NT2/D1 (cell line): ENCODE results near the gene WFDC11.
"Not testable (repeated sequence)": the region's sequence is repeated elsewhere in the genome, so short reads cannot be mapped to it uniquely, and the experiment has no call there.

Source experiments
- DNase-seq: peaks from one replicate; pipeline ENCODE4 v3.0.0-alpha.2; 2011; ENCODE audit warnings: low read depth, low spot score
- H3K27me3 ChIP-seq: 2 replicates; pipeline ENCODE4 v1.6.0; 2011; ENCODE audit warnings: mild to moderate bottlenecking; ENCODE audit not compliant: insufficient read length, insufficient read depth
- H3K36me3 ChIP-seq: 2 replicates; pipeline ENCODE4 v1.6.1; 2011; ENCODE audit warnings: mild to moderate bottlenecking, low read length, mixed read lengths; ENCODE audit not compliant: insufficient read depth, insufficient read length
- H3K4me1 ChIP-seq: 2 replicates; pipeline ENCODE4 v1.5.1; 2011; ENCODE audit not compliant: insufficient read depth, insufficient read length
- H3K4me3 ChIP-seq: 2 replicates; pipeline ENCODE4 v1.5.1; 2011; ENCODE audit warnings: low read depth; ENCODE audit not compliant: insufficient read length
- H3K9ac ChIP-seq: 2 replicates; pipeline ENCODE4 v1.6.0; 2011; ENCODE audit warnings: low read depth; ENCODE audit not compliant: insufficient read length
- H3K9me3 ChIP-seq: 2 replicates; pipeline ENCODE4 v1.5.1; 2011; ENCODE audit warnings: mild to moderate bottlenecking, low read length; ENCODE audit not compliant: insufficient read depth
- SUZ12 ChIP-seq: IDR thresholded peaks from 2 replicates; pipeline ENCODE4 v1.6.1; 2011; ENCODE audit not compliant: insufficient read length, insufficient read depth; ENCODE audit errors: extremely low read depth
- YY1 ChIP-seq: IDR thresholded peaks from 2 replicates; pipeline ENCODE4 v1.6.1; 2011; ENCODE audit not compliant: insufficient read length, insufficient read depth
- ZNF274 ChIP-seq: IDR thresholded peaks from 2 replicates; pipeline ENCODE4 v1.6.1; 2011; ENCODE audit warnings: mild to moderate bottlenecking, low read depth, low read length

Gene WFDC11

DNA sequence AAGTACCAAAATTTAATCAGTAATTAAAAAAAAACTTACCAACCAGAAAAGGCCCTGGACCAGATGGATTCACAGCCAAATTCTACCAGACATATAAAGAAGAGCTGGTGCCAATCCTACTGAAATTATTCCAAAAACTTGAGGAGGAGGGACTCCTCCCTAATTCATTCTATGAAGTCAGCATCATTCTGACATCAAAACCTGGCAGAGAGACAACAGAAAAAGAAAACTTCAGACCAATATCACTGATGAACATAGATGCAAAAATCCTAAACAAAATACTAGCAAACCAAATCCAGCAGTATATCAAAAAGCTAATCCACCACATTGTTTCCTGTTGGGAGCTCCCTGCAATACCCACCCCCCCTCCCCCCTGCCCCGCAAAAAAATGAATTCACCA lies at the start of gene WFDC11:
Gene WFDC11, minus strand, starts transcription at position 101 of the 400 bp plus-strand sequence. CDS start 19,639 bp downstream, outside the sequence.
- H3K27me3 ChIP-seq = no peaks in the 10 kb centered on the region
- no peak within 1 kb of the TSS for H3K9ac ChIP-seq

DNA sequence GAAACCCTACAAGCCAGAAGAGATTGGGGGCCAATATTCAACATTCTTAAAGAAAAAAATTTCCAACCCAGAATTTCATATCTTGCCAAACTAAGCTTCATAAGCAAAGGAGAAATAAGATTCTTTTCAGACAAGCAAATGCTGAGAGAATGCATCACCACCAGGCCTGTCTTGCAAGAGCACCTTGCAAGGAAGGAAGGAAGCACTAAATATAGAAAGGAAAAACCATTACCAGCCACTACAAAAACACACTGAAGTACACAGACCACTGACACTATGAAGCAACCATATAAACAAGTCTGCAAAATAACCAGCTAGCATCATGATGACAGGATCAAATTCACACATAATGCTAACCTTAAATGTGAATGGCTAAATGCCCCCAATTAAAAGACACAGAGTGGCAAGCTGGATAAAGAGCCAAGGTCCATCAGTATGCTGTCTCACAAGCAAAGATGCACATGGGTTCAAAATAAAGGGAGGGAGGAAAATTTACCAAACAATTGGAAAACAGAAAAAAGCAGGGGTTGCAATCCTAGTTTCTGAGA lies 46.2 kb upstream of the WFDC11 start:
- not testable (repeated sequence) for H3K4me1 ChIP-seq, H3K9me3 ChIP-seq, H3K9ac ChIP-seq, H3K27me3 ChIP-seq, DNase-seq, H3K36me3 ChIP-seq, H3K4me3 ChIP-seq

More for the DNA sequence above, at the start of gene WFDC11:
- no peaks in the 10 kb centered on the region for H3K4me1 ChIP-seq
- no peak for DNase-seq
- no peak for TF ChIP-seq SUZ12
- no peaks in the 10 kb centered on the region for H3K36me3 ChIP-seq
- no peak within 1 kb of the TSS for H3K4me3 ChIP-seq
- H3K9me3 ChIP-seq = no peaks in the 10 kb centered on the region; the same call in 1 of the 2 replicates

DNA sequence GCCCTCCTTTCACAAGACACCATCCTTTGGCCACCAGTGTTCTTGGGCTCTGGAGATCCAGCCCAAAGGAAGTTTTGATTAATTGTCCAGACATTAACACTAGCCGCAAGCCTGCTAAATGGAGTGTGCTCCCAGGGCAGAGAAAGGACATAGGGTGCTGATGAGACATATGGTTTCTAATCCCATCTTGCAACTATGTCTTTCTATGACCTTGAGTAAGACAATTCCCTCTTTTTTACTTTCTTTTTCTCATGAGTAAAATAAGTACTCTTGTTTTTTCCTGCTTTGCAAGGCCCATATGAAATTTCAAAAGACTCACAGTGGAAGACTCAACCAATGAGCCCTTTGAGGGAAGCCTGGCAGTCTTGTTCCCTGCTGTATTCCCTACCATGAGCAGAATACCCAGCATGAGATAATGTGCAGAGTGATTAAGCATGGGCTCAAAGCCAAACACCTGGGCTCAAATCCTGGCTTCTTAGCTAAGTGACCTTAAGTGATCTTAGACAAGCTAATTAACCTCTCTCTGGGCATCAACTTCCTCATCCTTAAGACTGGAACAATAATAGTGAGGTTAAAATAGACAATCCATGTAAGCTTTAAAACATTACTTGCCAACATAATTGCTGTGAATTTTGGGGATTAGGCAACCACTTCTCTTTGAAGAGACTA lies 35.1 kb upstream of the WFDC11 start, which contains the start of gene WFDC10B:
Gene WFDC10B, minus strand, starts transcription at position 51 of the 669 bp plus-strand sequence. CDS start 19,027 bp downstream, outside the sequence.
- no peak for DNase-seq
- Histone ChIP-seq H3K27me3 (no peaks in the 10 kb centered on the region), H3K36me3 (no peaks in the 10 kb centered on the region), H3K4me3 (no peak within 1 kb of the TSS), H3K4me1 (no peaks in the 10 kb centered on the region), H3K9ac (no peak within 1 kb of the TSS), H3K9me3 (no peaks in the 10 kb centered on the region)
- no peak for TF ChIP-seq SUZ12
- no peak for TF ChIP-seq ZNF274
- TF ChIP-seq YY1 = no peak

DNA sequence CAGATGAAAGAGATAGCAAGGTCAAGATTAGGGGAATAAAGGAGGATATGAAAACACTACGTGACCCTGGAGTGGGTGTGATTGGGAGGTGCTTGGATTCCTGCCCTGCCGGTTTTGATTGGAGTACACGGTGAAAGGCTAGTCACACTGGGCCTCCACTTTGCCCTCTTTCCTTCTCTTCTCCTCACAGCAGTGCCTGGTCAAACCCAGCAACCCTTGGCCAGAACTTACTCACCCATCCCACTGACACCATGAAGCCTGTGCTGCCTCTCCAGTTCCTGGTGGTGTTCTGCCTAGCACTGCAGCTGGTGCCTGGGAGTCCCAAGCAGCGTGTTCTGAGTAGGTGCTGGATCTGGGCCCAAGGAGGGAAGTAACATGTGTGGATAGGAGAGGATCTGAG lies 31.8 kb upstream of the WFDC11 start, which contains the start of gene WFDC13:
Gene WFDC13, plus strand, starts transcription at position 166 of the 400 bp plus-strand sequence. Its CDS starts 86 bp downstream, at position 252.
- no peak for TF ChIP-seq YY1
- no peak for TF ChIP-seq ZNF274
- no peak within 1 kb of the TSS for H3K9ac ChIP-seq

DNA sequence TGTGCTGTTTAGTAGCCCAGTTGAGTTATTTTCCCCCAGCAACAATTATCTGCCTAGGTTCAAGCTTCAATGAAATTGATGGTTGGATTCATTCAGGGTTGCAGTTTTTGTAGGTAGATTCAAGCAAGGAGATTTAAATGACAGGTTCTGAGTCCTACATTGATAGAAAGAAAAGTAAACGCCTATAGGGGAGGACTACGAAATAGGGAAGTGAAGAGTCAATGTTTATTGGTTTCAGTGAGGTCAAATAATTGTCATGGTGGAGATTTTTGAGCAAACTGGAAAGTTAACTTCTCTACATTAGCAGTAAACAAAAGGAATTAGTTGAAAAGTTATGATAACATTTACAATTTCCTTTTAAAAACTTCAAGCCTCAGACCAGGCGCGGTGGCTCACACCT lies 31.1 kb upstream of the WFDC11 start:
- Histone ChIP-seq H3K9me3 (no peaks in the 10 kb centered on the region), H3K9ac (no peak overlapping the region), H3K4me1 (no peaks in the 10 kb centered on the region), H3K36me3 (no peaks in the 10 kb centered on the region), H3K27me3 (no peaks in the 10 kb centered on the region), H3K4me3 (no peak overlapping the region)
- TF ChIP-seq ZNF274 (no peak), YY1 (no peak), SUZ12 (no peak)
- DNase-seq = no peak

More for the DNA sequence above, 31.8 kb upstream of the WFDC11 start, which contains the start of gene WFDC13:
- DNase-seq = no peak
- no peaks in the 10 kb centered on the region for H3K4me1 ChIP-seq
- no peak within 1 kb of the TSS for H3K4me3 ChIP-seq
- H3K36me3 ChIP-seq = no peaks in the 10 kb centered on the region
- H3K9me3 ChIP-seq = no peaks in the 10 kb centered on the region
- no peaks in the 10 kb centered on the region for H3K27me3 ChIP-seq

DNA sequence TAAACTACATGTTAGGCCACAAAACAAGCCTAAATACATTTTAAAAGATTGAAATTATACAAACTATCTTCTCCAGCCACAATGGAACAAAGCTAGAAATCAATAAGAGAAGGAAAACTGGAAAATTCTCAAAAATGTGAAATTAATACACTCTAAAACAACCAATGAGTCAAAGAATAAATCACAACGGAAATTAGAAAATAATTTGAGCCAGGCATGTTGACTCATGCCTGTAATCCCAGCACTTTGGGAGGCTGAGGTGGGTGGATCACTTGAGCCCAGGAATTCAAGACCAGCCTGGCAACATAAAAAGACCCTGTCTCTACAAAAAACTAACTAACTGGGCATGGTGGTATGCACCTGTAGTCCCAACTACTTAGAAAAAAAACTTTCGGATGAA lies 25.5 kb upstream of the WFDC11 start:
- no peak for DNase-seq
- no peaks in the 10 kb centered on the region for H3K36me3 ChIP-seq
- peaks cover 19% of the 10 kb centered on the region for H3K9me3 ChIP-seq
- no peak overlapping the region for H3K9ac ChIP-seq
- no peak for TF ChIP-seq SUZ12
- TF ChIP-seq YY1 = no peak
- no peak for TF ChIP-seq ZNF274
- no peaks in the 10 kb centered on the region for H3K4me1 ChIP-seq
- no peaks in the 10 kb centered on the region for H3K27me3 ChIP-seq
- no peak overlapping the region for H3K4me3 ChIP-seq

DNA sequence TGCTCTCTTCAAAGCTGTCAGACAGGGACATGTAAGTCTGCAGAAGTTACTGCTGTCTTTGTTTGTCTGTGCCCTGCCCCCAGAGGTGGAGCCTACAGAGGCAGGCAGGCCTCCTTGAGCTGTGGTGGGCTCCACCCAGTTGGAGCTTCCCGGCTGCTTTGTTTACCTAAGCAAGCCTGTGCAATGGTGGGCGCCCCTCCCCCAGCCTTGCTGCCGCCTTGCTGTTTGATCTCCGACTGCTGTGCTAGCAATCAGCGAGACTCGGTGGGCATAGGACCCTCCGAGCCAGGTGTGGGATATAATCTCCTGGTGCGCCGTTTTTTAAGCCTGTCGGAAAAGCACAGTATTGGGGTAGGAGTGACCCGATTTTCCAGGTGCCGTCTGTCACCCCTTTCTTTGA lies 23.3 kb upstream of the WFDC11 start:
- not testable (repeated sequence) for H3K36me3 ChIP-seq, H3K9ac ChIP-seq, DNase-seq, H3K4me3 ChIP-seq, H3K4me1 ChIP-seq, H3K27me3 ChIP-seq
- H3K9me3 ChIP-seq = peaks cover 19% of the 10 kb centered on the region

DNA sequence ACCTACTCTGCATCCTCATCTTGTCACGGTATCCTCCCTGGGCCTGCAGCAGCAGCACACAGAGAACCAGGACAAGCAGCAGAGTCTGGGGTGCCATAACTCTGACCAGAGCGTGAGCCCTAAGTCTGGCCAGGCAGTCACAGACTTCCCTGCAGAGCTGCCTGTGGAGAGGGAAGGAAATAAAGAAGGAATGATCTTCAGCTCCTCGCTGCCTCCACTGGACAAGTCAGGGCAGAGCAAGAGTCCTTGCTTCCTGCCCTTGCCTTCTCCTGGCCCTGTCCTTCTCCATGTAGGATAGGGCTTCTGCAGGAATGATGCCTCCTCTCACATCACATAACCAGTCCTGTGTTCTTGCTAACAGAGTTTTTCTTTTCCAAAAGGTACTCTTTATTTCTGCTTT lies 15.9 kb upstream of the WFDC11 start:
- H3K36me3 ChIP-seq = no peaks in the 10 kb centered on the region
- TF ChIP-seq SUZ12 (no peak), YY1 (no peak)

More for the DNA sequence above, 15.9 kb upstream of the WFDC11 start:
- Histone ChIP-seq H3K9ac (no peak overlapping the region), H3K9me3 (peaks cover under 1% of the 10 kb centered on the region; the same call in 1 of the 2 replicates), H3K27me3 (no peaks in the 10 kb centered on the region), H3K4me1 (no peaks in the 10 kb centered on the region), H3K4me3 (no peak overlapping the region)
- peak; percentile 46 for DNase-seq
